22Rv1 (cell line): ENCODE measurements around the gene SLC15A1.

Source experiments
- H3K27ac ChIP-seq: fragments of 450-650 bp; 2 replicates; pipeline ENCODE4 v1.5.1; 2017
- ZFX ChIP-seq: fragments of 450-650 bp; IDR thresholded peaks from 2 replicates; pipeline ENCODE4 v1.6.1; 2017; ENCODE audit warnings: antibody characterized with exemption, borderline replicate concordance
- TF ChIP-seq, protein P1 (sequence below): fragments of 450-650 bp; IDR thresholded peaks from 2 replicates; pipeline ENCODE4 v1.5.1; 2017; ENCODE audit warnings: mild to moderate bottlenecking

SLC15A1 gene

DNA sequence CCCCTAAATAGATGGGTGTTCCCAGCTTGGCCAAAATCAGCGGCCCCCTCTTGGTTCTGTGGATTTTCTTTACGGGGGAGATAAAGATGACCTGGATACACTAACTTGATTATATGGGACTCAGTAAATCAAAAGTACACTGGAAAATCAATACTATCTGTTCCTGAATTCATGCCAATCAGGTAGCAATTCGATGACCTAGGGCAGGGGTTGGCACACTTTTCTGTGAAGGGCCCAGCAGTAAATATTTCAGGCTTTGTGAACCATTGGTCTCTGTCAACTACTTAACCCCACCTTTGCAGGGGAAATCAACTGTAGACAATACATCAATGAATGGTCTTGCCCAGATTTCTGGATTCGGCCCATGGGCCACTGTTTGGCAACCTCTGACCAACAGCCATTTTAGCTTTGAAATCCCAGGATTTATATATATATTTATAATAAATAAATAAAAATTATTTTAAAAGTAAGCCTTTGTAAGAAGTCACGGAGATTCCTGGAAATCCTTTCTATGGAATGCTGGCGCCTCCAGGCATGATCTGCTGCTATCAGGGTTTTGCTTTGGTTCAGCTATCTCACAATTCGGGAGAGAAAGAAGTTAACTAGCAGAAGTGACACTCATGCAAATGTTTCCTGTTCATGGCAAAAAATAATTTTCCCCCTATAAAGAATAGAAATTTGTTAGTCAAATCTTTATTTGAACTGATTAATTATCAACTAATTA lies 32.8 kb downstream of the SLC15A1 start:
- TF ChIP-seq, protein P1, sequence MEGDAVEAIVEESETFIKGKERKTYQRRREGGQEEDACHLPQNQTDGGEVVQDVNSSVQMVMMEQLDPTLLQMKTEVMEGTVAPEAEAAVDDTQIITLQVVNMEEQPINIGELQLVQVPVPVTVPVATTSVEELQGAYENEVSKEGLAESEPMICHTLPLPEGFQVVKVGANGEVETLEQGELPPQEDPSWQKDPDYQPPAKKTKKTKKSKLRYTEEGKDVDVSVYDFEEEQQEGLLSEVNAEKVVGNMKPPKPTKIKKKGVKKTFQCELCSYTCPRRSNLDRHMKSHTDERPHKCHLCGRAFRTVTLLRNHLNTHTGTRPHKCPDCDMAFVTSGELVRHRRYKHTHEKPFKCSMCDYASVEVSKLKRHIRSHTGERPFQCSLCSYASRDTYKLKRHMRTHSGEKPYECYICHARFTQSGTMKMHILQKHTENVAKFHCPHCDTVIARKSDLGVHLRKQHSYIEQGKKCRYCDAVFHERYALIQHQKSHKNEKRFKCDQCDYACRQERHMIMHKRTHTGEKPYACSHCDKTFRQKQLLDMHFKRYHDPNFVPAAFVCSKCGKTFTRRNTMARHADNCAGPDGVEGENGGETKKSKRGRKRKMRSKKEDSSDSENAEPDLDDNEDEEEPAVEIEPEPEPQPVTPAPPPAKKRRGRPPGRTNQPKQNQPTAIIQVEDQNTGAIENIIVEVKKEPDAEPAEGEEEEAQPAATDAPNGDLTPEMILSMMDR = no peak
- TF ChIP-seq ZFX = no peak
- no peak overlapping the region for H3K27ac ChIP-seq

DNA sequence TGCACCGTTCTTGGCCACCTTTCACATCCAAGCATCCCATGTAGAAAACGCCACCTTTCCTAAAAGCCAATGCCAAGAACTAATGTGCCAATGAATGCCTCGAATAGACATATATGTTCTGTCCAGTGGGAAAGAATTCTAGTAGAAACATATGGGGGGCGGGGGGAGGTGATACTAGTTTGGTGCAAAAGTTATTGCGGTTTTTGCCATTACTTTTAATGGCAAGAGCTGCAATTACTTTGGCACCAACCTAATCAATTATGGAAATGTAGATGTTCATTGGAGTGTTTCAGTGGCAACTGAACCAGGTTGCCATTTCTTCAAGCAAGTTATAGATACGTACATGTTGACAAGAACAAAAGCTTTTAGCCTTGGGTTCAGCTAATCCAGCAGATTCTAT lies 34.6 kb downstream of the SLC15A1 start:
- TF ChIP-seq, protein P1 = no peak
- TF ChIP-seq ZFX = no peak
- no peak overlapping the region for H3K27ac ChIP-seq

DNA sequence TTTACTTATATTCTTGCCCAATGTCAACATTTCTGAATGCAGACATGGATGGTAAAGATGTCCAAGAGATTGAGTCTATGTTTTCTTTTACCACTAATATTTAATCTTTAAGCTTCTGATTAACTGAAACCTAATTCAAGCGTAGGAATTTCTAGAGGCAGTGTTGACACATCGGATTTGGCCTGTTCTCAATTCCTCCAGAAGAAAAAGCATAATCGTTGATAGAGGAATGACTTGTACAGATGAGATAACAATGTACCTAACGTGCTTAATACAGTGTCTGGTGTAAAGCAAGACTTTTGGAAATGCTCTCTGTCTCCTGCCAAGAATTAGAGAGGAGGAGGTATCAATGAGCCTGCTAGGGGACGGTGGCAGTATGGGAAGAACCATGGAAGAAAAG lies 35.2 kb downstream of the SLC15A1 start:
- no peak overlapping the region for H3K27ac ChIP-seq

DNA sequence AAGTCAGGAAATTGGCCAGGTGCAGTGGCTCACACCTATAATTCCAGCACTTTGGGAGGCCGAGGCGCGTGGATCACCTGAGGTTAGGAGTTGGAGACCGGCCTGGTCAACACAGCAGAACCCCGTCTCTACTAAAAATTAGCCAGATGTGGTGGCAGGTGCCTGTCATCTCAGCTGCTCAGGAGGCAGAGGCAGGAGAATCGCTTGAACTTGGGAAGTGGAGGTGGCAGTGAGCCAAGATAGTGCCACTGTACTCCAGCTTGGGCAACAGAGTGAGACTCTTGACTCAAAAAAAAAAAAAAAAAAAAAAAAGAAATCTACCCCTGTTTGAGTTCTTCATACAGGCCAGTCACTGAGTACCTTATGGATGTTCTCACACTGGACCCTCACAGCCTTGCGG lies 42.0 kb downstream of the SLC15A1 start:
- TF ChIP-seq, protein P1 = no peak
- no peak for TF ChIP-seq ZFX
- no peak overlapping the region for H3K27ac ChIP-seq

More for the DNA sequence above, 35.2 kb downstream of the SLC15A1 start:
- TF ChIP-seq, protein P1 = no peak
- no peak for TF ChIP-seq ZFX

DNA sequence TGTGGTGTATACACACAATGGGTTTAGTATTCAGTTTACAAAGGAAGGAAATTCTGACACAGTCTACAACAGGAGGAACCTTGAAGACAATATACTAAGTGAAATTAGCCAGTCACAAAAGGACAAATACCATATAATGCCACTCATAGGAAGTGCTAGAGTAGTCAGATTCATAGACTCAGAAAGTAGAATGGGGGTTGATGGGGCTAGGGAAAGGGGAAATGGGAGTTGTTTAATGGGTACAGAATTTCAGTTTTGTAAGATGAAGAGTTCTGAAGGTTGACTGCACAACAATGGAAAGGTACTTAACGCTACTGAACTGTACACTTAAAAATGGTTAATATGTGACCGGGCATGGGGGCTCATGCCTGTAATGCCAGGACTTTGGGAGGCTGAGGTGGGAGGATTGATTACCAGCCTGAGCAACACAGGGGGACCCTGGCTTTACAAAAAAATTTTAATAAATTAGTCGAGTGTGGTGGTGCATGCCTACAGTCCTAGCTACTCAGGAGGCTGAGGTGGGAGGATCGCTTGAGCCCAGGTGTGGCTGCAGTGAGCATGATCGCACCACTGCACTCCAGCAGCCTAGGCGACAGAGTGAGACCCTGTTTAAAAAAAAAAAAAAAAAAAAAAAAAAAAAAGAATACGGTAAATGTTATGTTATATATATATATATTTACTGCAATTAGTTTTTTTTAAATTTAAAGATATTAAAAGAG lies 45.0 kb downstream of the SLC15A1 start:
- no peak overlapping the region for H3K27ac ChIP-seq
- TF ChIP-seq, protein P1 = no peak
- TF ChIP-seq ZFX = no peak

DNA sequence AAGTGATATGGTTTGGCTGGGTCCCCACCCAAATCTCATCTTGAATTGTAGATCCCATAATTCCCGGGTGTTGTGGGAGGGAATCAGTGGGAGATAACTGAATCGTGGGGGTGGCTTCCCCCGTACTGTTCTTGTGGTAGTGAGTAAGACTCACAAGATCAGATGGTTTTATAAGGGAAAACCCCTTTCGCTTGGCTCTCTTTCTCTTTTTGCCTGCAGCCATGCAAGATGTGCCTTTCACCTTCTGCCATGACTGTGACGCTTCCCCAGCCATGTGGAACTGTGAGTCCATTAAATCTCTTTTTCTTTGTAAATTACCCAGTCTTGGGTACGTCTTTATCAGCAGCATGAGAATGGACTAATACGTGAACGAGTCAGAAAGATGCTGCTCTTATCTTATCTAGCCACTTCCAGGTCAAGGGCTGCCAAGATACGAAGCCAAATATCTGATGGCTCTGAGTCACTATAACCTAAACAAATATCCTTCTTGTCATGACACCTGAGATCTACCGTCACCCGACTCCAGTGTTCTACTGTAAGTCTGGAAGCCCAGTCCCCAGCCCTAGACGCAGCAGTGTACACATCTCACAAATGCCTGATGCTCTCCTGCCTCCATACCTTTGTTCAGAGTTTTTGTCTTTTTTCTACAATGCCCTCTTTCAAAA lies 45.9 kb downstream of the SLC15A1 start:
- TF ChIP-seq, protein P1 = no peak
- no peak for TF ChIP-seq ZFX

More for the DNA sequence above, 45.9 kb downstream of the SLC15A1 start:
- no peak overlapping the region for H3K27ac ChIP-seq
